ENCODE results near the gene CMTM4.
A peak's percentile ranks its signal among the peaks of the same experiment; 100 is the strongest.
"Not testable (repeated sequence)": the region's sequence is repeated elsewhere in the genome, so short reads cannot be mapped to it uniquely, and the experiment has no call there.

Gene CMTM4

DNA sequence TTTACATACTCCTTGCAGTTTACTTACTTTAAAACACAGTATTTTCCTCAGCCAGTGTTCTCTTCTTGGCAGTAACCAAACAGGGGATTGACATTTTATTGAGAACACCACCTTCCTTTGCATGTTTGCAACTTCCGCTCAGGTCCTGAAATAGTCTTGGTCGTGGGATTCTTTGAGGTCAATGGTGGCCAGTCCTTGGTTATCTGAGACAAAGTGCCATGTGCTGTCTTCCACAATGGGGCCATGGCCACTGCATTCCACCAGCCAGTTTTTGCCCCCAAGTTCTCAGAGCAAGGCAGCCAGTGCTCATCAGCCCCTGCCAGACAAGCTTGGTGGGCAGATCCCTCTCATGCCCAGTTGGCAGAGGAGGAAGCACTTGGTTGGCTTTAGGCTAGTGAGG is 22.9 kb downstream of the CMTM4 start:
- no peak for DNase-seq (ENCODE audit: low read depth)

DNA sequence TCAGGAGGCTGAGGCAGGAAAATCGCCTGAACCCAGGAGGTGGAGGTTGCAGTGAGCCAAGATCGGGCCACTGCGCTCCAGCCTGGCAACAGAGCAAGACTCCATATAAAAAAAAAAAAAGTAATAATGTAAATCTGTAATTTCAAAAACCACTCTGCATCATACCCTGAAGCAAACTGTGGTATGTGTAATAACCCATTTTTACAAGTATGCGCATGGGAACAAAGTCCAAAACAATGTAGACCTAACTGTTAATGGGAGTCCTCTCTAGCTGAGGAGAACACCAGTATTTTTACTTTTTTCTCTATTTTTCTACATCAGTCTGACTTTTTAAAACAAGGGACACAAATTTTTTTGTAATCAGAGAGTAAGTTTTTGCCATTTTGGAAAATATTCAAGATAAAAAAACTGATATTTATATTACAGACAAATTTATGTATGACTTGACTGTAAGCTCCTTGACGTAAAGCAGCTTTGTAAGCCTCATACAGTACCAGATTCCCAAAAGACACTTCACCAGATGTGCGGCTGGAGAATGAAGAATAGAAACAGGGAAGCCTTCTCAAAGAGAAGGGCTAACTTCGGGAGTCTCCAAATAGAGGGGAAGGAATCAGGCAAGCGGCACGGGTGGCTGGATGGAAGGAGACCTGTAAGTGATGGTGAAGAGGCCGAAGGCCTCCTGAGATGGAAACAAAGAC is 25.7 kb downstream of the CMTM4 start:
- DNase-seq (ENCODE audit: low read depth): no peak

DNA sequence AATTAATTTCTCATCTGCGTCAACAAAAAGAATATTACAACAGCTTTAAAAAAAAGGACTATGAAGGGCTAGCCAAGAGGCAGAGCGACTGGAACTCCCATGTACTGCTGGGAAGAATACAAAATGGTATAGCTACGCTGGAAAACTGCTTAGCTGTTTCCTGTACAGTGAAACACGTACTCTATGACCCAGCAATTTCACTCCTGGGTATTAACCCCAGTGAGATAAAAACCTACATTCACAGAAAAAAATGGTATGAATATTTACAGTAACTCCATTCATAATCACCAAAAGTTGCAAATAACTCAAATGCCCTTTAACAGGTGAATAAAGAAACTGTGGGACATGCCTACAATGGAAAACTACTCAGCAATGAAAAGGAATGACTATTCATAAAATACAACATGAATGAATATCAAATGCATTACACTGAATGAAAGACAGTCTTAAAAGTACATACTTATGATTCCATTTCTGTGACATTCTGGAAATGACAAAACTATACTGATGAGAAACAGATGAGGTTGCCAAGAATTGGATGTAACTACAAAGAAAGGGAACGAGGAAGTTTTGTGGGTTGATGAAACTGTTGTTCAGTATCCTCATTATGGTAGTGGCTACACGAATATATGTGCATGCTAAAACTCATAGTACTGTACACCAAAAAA is 27.6 kb downstream of the CMTM4 start:
- DNase-seq (ENCODE audit: low read depth): peak; percentile 88

DNA sequence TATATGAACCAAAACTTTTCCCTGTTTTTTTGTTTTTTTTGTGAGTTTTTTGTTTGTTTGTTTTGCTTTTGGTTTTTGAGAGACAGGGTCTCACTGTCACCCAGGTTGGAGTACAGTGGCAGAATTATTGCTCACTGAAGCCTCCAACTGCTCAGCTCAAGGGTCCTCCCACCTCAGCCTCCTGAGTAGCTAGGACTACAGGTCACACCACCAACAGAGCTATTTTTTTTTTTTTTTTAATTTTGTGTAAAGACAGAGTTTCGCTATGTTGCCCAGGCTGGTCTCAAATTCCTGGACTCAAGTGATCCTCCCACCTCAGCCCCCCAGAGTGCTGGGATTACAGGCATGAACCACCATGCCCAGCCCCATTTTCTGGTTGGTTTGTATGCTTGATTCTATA is 28.6 kb downstream of the CMTM4 start:
- DNase-seq (ENCODE audit: low read depth): no peak

DNA sequence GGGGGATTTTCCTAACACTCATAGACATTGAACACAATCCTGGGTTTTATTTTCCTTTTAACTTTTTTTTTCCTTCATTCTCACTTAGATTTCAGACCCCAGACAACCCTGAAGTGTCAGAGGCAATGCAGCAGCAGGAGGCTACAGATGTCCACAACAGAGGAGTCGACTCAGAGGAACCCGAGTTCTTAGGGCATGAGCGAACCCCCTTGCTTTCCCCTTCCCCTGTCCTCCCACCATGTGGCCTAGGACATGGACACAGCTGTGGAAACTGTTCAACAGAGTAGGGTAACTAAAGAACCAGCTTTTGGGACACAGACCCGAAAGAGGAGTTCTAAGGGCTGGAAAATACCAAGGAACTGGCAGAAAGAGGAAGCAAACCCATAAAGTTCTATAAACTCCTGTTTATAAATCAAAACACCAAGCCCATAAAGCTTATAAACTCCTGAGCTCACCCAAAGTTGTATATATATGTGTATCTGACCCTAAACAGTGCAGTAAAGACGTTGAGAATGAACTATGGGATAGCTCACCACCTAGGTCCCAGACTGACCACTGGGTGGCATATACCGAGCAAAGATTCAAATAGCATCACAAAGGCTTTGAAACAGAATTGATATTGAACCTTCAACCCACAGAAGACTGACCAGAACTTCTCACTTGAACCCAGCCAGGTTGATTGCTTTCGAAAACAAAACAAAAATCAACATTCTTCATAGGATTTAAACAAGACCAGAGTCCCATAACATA is 33.9 kb downstream of the CMTM4 start:
- peak; percentile 33 for DNase-seq (ENCODE audit: low read depth)

DNA sequence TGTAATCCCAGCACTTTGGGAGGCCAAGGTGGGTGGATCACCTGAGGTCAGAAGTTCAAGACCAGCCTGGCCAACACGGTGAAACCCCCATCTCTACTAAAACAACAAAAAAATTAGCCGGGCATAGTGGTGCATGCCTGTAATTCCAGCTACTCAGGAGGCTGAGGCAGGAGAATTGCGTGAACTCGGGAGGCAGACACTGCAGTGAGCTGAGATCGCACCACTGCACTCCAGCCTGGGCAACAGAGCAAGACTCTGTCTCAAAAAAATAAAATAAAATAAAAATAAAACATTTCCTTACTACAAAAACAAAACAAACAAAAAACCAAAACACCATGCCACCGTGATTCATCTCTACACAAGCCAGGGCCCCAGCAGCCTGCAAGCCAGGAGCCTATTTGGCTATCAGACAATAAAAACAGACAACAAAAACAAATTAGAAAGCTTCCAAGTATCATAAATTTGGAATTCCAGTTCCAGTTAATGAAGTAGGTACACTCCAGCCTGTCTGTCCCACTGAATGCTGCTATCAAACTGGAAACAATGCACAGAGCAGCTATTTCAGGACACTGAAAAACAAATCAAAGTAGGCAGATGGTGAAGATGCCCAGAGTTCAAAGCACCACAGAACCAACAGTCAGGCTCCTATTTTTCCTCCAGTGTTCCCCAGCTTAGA is 34.7 kb downstream of the CMTM4 start:
- DNase-seq (ENCODE audit: low read depth): not testable (repeated sequence)

DNA sequence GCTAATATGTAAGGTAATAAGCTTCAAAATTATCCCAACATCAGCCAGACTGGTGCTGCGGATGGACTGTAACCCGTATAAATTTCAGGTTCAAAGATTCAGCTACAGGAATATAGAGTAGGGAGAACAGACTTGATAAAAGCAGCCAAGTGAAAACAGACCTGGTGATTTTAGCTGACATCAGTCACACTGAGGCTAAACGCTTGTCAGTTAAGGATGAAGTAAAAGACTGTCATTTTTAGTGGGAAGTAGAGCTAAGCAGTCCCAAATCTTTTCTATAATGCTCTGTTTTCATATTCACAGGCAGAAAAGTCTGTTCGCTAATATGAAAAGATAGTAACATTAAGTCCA is 35.4 kb downstream of the CMTM4 start:
- DNase-seq (ENCODE audit: low read depth): no peak

DNA sequence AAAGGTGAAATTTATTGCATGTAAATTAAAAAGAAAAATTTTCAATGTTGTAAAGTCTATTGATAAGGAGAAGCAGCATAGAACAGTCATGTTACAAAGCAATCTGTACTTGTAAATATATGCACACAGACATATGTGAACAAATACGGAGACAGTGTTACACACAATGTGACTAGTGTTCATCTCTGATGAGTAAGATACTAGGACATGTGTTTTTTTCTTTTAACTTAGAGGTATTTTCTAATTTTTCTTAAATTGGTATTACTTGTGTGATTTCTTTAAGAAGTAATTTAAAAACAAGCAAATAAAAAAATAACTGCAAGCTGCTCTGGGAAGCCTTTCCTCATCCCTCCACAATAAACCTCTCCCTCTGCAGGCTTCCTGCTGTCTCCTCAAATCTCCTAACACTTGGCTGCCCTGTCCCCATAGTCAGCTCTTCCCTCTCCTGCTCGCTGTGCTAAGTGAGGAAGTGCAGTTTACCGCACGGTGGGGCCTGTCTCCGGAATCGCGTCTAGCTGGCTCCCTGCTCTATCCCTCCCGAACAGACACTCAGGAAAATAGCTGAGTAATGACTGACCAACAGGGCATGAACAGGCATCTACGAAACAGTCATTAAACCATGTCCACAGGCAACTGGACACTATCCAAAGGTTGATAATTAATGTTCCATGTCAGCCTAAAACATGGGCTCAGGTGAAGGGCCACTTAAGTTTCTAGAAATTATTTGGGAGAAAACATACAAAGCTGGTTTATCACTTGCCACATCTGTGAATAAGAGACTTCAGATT is 35.9 kb downstream of the CMTM4 start:
- peak; percentile 73 for DNase-seq (ENCODE audit: low read depth)

DNA sequence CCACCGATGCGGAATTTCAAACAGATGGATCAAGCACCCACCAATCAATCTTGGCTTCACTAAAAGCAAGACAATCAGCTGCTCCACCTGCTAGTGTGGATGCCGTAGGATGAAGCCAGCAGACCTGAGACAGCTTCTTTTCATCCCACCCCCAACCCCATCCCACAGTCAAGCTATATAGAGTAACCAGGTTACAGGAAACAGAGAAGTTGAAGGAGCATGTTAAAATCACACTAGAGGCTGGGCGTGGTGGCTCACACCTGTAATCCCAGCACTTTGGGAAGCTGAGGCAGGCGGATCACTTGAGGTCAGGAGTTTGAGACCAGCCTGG is 37.7 kb downstream of the CMTM4 start:
- DNase-seq (ENCODE audit: low read depth): no peak

DNA sequence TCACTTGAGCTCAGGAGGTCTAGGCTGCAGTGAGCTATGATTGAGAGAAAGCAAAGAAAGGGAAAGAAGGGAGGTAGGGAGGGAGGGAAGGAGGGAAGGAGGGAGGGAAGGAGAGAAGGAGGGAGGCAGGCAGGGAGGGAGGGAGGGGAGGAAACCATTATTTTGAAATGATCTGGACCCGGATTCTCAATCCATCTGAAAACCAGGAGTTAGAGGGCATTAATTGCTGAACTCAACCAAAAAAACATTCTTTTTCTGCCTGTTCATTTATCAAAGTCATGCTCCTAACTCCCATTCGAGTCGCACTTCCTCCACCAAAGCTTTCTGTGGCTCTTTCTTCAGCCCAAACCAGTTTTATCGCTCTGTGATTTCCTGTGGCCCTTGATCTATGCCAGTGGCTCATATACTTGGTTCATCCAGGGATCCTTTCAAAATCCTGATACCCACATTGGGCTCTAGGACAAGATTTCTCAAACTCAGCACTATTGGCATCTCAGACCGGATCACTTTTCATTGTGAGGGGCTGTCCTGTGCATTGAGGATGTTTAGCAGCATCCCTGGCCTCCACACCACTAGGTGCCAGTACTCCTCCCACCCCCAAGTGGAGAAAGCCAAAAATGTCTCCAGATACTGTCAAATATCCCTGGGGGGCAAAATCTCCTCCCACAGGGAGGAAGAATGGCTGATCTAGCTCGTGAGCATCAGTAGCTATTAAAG is 38.2 kb downstream of the CMTM4 start:
- DNase-seq (ENCODE audit: low read depth): no peak

DNA sequence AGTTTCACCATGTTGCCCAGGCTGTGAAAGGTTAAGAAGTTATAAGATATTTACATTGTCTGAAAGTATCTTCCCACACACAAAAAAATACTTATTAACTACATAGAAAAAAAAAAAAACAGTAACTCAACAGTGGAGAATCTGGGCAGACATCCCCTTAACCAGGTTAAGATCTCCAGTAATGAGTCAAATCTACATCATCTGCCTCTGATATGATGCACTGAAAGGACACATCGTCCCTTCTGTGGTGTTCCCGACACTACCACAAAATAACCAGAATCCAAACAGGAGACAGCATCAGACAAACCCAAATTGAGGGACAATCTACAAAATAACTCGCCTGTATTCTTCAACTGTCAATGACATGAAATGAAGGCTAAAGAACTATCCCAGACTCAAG is 40.0 kb downstream of the CMTM4 start:
- DNase-seq (ENCODE audit: low read depth): no peak

DNA sequence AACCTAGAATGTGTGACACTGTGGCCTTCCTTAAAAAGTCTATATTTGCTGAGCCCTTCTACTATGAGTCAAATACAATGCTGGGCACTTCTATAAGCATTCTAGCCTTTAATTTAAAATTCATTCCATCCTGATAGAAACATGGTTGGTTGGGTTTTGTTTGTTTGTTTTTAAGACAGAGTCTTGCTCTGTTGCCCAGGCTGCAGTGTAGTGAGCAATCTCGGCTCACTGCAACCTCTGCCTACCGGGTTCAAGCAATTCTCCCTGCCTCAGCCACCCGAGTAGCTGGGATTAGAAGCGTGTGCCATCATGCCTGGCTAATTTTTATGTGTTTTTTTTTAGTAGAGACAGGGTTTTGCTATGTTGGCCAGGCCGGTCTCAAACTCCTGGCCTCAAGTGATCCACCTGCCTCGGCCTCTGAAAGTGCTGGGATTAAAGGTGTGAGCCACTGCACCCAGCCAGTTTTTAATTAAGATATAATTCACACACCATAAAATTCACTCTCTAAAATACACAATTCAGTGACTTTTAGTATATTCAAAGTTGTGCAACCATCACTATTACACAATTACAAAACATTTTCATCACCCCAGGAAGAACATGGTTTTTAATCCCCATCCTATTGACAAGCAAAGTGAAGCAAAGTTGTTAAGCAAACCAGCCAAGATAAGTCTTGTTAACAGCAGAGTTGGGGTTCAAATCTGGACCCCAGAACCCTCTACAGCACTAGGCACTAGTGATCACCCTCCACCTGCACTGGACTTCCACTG is 42.8 kb downstream of the CMTM4 start:
- peak; percentile 34 for DNase-seq (ENCODE audit: low read depth)

DNA sequence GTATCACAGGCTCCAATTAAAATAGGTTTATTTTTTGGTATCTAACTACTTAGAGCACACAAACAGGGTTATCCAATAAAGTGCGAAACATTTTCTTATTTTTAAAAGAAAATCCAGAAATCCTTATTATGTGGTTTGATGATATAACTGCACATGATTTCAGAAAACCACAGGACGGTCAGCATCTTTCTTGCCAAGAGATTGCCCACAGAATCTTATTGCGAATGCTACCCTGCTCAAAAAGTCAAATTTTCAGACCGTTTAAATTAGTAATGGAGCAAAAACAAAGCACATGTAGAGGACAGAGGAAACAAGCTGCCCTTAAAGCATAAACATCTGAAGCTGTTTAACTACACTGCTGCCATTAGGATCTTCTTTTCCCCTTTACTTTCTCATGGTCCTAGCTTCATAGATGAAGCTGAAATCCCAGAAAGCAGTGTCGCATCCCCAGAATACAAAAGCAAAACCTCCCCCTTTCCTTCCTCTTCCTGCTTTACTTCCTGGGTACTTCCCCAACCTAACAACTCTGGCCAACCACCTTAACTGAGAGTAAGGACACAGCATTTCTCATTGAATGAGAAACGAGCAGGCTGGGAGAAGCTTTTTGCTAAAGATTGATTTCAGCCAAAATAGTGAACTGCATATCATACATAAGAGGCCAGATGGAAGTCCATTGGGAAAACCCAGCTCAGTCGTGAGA is 43.7 kb downstream of the CMTM4 start:
- peak; percentile 74 for DNase-seq (ENCODE audit: low read depth)

DNA sequence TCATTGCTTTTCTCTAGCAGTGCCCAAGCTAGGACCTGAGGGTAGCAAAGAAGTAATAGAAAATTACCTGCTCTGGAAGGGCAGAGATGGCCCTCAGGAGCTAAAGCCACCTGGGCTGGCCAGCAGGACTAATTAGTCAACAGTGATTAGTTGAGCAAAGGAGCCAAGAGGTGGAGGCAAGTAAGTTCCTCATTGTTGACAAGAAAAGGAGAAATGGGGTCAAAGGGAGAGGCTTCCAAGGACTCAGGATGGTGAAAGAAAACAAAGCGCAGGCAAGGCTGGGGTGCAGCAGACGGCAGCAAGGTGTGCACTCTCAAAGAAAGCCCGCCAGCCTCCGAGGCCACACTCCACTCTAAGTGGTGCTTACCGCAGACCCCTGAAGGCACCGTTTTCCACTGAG is 44.6 kb downstream of the CMTM4 start:
- DNase-seq (ENCODE audit: low read depth): no peak

DNA sequence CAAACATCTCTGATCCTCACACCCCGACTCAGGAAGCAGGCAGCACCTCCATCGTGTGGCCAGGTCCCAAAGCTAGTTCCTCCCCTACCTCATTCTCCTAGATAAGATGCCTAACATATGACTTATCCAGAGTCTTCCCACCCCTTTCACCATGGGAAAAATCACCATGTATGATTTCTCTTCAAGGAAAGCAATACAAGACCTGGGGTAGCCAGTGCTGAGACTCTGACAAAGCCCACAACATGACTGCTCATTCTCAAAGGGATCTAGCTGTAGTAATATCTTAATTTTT is 45.1 kb downstream of the CMTM4 start:
- DNase-seq (ENCODE audit: low read depth): no peak

DNA sequence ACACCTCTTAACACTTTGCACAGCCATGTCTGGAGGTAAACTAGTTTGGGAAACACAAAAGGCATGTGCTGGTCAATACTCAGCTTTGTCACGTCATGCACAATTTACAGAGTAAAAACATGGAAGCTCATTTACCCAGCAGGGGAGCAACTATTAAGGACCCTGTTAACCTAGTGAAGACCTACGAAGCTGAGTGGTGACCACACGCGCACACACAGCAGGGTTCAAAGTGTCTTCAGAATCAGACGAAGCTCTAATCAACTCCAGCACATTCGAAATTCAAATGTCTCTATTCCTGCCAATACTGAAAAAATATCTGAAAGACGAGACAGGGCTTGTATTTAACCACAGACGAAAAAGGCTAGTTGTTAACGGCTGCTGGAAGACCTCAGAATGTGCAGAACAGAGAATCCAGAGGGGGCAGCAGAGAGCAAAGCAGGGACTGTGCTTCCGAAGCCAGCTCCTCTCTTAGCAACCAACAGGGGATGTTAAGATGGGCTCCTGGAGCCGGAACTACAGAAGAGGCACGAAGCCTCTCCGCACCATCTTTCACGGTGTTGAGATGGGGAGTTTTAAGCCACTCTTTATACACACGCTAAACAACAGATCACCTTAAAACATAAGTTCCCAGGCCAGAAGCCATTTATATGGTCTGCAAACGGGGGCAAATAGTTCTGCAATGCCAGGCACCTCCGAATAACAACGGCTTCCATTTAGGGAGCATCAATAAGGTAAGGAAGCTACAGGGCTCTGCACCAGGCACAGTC is 45.7 kb downstream of the CMTM4 start:
- DNase-seq (ENCODE audit: low read depth): peak; percentile 81

DNA sequence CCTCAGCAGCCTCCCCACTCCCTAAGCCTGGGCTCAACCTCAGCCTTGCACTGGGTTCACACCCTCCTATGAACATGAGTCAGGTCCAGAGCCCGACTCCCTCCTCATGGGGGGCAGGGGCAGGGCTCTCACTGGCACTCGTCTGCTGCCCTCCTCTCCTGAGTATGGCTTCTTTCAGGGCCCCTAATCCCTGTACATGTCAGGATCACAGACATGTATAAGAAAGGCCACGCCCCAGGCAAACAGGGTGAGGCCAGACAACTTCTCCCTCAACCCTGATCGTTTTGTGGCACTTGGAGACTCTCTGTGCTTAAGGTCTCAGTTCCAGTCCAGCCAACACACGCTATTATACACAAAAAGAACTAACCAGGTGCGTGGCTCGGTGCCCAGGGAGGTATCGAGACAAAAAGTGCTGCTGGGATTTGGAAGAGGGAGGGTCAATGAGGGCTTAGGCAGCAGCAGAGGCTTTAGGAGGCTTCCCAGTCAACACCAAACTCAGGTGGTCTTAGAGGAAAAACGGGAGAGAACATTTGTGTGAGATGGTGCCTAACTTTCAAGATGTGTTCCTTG is 46.8 kb downstream of the CMTM4 start:
- DNase-seq (ENCODE audit: low read depth): no peak

DNA sequence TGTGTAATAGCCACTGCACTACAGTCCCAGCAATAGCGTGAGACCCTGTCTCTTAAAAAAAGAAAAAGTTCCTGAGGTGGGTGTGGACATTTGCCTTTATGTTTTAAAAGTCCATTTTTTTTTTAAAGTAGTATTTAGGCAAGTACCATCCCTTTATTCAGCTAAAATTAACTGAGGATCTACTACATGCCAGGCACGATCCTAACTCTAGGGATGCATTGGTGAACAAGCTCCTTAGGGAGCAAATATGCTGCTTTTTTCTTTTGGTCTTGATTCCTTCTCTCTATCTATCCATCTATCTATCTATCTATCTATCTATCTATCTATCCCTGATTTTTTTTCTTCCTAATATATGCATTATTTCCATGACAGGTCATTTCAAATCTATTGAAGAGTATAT is 47.4 kb downstream of the CMTM4 start:
- DNase-seq (ENCODE audit: low read depth): no peak

DNA sequence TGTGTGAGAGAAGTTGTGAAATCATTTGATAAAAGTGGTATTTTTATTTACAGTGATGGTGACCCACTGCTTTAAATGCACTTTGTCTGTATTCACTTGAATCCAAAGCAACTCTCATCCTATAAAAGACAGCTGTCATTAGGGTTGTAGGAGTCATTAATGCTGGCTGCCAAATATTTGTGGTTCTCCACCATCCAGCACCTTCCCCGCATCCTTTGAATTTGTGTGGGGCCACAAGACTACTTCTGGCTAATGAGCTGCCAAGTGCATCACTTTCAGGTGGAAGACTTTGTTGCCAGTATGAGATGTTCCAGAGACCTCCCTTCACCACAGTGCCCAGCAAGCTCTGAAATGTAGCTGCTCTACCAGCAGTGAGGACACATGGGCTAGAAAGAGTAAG is 48.7 kb downstream of the CMTM4 start:
- DNase-seq (ENCODE audit: low read depth): no peak

All from fibroblast of gingiva (primary cell).